RPMI7951 (cell line): Measurements from ENCODE around the gene KCNJ11. TPM values are rescaled to one million over a fixed set of nuclear protein-coding genes. Genes with fewer than 3 reads are reported as not detected.

Experiments used
- DNase-seq: peaks from one replicate; pipeline ENCODE4 v3.0.0-alpha.2; 2012; ENCODE audit warnings: low read depth
- total RNA-seq: library from RNA; depleted of rRNA; stranded (reverse); fragments of >200 nt; shearing (Covaris generic); gene quantifications from 2 replicates; pipeline ENCODE4 v1.2.3, GENCODE V29; 2014; rRNA removed

The KCNJ11 gene
- total RNA-seq, 1 experiment from 2014 or later, result not detected

GRCh38 chr11:17366495-17366894 lies 22.0 kb downstream of the KCNJ11 start:
- no peak for DNase-seq

DNA sequence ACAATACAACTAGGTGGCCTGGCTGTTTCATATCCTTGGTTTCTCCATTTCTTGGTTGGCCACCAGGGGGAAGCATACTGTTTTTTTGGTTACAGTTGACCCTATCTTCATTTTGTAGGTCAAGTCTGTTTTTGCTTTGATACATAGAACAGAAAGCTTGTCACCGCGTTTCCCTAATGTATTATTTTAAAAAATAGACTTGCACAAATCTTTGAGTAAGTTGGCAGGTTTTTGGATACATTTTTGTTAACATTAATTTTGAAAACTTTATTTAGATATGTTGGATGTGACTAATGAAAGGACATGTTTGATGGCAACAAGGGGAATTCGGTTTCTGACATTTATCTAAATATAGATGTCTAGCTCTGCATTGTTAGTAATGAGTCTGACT lies 33.9 kb downstream of the KCNJ11 start:
- DNase-seq, result peak; percentile 69

DNA sequence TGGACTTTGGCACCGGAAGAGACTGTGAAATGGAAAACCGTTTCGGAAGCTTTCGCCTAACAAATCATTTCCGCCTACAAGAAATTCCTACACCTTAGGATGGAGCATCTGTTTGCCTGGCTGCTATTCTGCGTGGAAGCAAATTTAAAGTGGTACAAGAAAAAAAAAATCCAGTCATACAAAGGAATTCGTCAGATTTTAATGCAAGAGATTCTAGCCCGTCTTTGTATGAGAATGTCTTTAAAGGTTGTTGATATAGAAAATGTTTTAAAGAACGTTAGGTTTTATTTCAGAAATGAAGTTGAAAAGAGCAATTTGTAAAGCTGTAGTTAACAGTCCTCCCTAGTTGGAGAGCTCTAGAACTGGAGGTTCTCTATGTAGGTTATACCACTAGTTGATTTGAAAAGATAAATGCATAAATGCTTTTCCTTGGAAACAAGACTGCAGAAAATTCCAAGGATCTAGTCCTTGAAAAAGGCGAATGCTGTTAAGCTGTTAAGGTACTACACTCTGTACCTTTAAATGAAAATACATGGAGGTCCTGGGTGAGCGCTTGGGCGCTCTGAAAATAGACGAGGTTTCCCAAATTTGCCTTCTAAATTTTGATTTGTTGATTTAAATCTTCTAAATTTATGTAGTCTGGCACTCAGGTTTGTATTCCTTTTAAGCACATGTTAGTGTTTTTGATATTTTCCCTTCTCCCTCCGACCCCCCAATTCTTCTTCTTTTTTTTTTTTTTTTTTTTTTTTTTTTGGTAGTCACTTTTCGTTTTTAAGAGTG lies 34.4 kb downstream of the KCNJ11 start:
- no peak for DNase-seq

GRCh38 chr11:17352950-17353820 lies 35.3 kb downstream of the KCNJ11 start:
- peak; percentile 73 for DNase-seq

GRCh38 chr11:17351510-17352176 lies 36.8 kb downstream of the KCNJ11 start, which contains the start of gene NCR3LG1:
NCR3LG1 (plus strand) TSS chr11:17351800; CDS start chr11:17351970, 170 bp downstream.
- peak; percentile 37 for DNase-seq

- no peak for DNase-seq
These were observed 37.3 kb downstream of the KCNJ11 start for GRCh38 chr11:17351172-17351509.

GRCh38 chr11:17350455-17351171 lies 37.8 kb downstream of the KCNJ11 start:
- DNase-seq, result no peak

- DNase-seq, result no peak
These were observed 40.8 kb downstream of the KCNJ11 start for GRCh38 chr11:17347676-17348075.

- peak; percentile 65 for DNase-seq
These were observed 44.6 kb downstream of the KCNJ11 start for GRCh38 chr11:17343907-17344306.

DNA sequence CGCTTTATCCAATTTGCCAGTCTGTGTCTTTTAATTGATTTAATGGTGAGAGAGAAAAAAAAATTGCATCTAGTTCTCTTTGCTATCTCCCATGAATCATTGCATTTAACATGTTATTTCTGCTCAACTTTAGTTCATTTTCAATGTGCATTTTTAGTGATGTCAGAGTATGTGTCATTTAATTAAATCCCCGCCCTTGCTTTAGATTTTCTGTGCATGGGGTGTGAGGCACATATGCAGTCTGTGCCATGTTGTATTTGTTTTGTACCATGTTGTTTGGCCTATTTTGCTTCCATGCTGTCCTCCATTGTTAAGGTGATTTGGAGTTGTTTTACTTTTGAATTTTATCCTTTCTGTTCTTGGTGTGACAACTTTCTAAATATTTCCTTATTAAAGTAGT lies 45.2 kb downstream of the KCNJ11 start:
- DNase-seq, result no peak

Other genes with a start within 250 kb of the KCNJ11 start
- 17.0 and 22.3 TPM in 2 replicates for gene PIK3C2A, start 180.7 kb downstream of the KCNJ11 start, total RNA-seq
- gene NUCB2, start 111.9 kb downstream of the KCNJ11 start, total RNA-seq, result 64.3 and 84.9 TPM in 2 replicates
- 1.1 TPM in 2 replicates for gene NCR3LG1, start 36.9 kb downstream of the KCNJ11 start, total RNA-seq
- not detected in 2 replicates for gene ABCC8, start 88.2 kb upstream of the KCNJ11 start, total RNA-seq
- not detected in 2 replicates for gene USH1C, start 155.8 kb upstream of the KCNJ11 start, total RNA-seq
- not detected in 2 replicates for gene OTOG, start 158.6 kb upstream of the KCNJ11 start, total RNA-seq